Hepatocyte (in vitro differentiated cells): ENCODE results near the gene ARHGAP45. TPM values are rescaled to one million over a fixed set of nuclear protein-coding genes. Genes with fewer than 3 reads are reported as not detected.

Experiments
- DNase-seq: peaks from one replicate; pipeline ENCODE4 v3.0.0-alpha.2; 2016; ENCODE audit warnings: low spot score
- H2AFZ ChIP-seq: fragments of 200-600 bp; sonication (generic); 2 replicates; pipeline ENCODE4 v1.6.0; 2016; ENCODE audit warnings: antibody characterized with exemption, mild to moderate bottlenecking
- H3K27ac ChIP-seq: fragments of 200-600 bp; sonication (generic); 2 replicates; pipeline ENCODE4 v1.5.1; 2016; ENCODE audit warnings: mild to moderate bottlenecking
- H3K27me3 ChIP-seq: fragments of 200-600 bp; sonication (generic); 2 replicates; pipeline ENCODE4 v1.6.1; 2016
- H3K36me3 ChIP-seq: fragments of 200-600 bp; sonication (generic); replicated peaks from 2 replicates; pipeline ENCODE4 v1.5.1; 2016; ENCODE audit warnings: low read depth; ENCODE audit not compliant: insufficient read depth
- H3K4me1 ChIP-seq: fragments of 200-600 bp; sonication (generic); 2 replicates; pipeline ENCODE4 v1.5.1; 2016; ENCODE audit warnings: mild to moderate bottlenecking, moderate library complexity; ENCODE audit not compliant: insufficient read depth
- H3K4me2 ChIP-seq: fragments of 200-600 bp; sonication (generic); 2 replicates; pipeline ENCODE4 v1.6.0; 2016
- H3K4me3 ChIP-seq: fragments of 200-600 bp; sonication (generic); 2 replicates; pipeline ENCODE4 v1.5.1; 2016; ENCODE audit warnings: mild to moderate bottlenecking
- H3K79me2 ChIP-seq: fragments of 200-600 bp; sonication (generic); 2 replicates; pipeline ENCODE4 v1.6.0; 2017; ENCODE audit warnings: mild to moderate bottlenecking
- H3K9me2 ChIP-seq: fragments of 200-600 bp; sonication (generic); replicated peaks from 2 replicates; pipeline ENCODE4 v1.6.0; 2017; ENCODE audit warnings: mild to moderate bottlenecking; ENCODE audit not compliant: insufficient read depth
- H3K9me3 ChIP-seq: fragments of 200-600 bp; sonication (generic); 2 replicates; pipeline ENCODE4 v1.5.1; 2016; ENCODE audit warnings: low read depth, mild to moderate bottlenecking
- H4K20me1 ChIP-seq: fragments of 200-600 bp; sonication (generic); 2 replicates; pipeline ENCODE4 v1.6.0; 2016; ENCODE audit warnings: mild to moderate bottlenecking; ENCODE audit not compliant: insufficient read depth, poor library complexity, severe bottlenecking
- CTCF ChIP-seq: fragments of 200-600 bp; sonication (generic); IDR thresholded peaks from 2 replicates; pipeline ENCODE4 v1.5.1; 2016; ENCODE audit warnings: antibody characterized with exemption, mild to moderate bottlenecking; ENCODE audit not compliant: poor library complexity
- EZH2 ChIP-seq: fragments of 200-600 bp; sonication (generic); IDR thresholded peaks from 2 replicates; pipeline ENCODE4 v1.6.1; 2016; ENCODE audit warnings: antibody characterized with exemption, mild to moderate bottlenecking, borderline replicate concordance
- EZH2phosphoT487 ChIP-seq: fragments of 200-600 bp; sonication (generic); IDR thresholded peaks from one replicate; pipeline ENCODE4 v1.6.1; 2018; ENCODE audit warnings: antibody characterized with exemption, mild to moderate bottlenecking, low read depth, moderate library complexity; ENCODE audit not compliant: unreplicated experiment, severe bottlenecking
- WGBS: methylation state at CpG from one replicate; pipeline ENCODE4 v1.1.6; 2016; ENCODE audit warnings: low lambda C conversion rate; ENCODE audit errors: missing lambda C conversion rate; 5-methylcytosine and 5-hydroxymethylcytosine counted together
- polyA plus RNA-seq: library from polyadenylated mRNA; unstranded; fragments of >200 nt; fragmentation: Nextera tagmentation; extraction: Ambion mirVana; gene quantifications from 2 replicates; pipeline ENCODE4 v1.2.1, GENCODE V29; 2016
- total RNA-seq: library from RNA; depleted of rRNA; stranded (reverse); fragments of >200 nt; gene quantifications from 2 replicates; pipeline ENCODE4 v1.2.3, GENCODE V29; 2014

Gene ARHGAP45
- total and polyA plus RNA-seq, 2 experiments from 2014 or later, result 12.9 to 18.3 TPM

- Histone ChIP-seq H4K20me1 (no peaks in the 10 kb centered on the region), H3K4me1 (peaks cover 8% of the 10 kb centered on the region), H3K4me2 (no peak overlapping the region), H3K79me2 (no peaks in the 10 kb centered on the region), H3K4me3 (no peak overlapping the region), H3K27ac (no peak overlapping the region), H3K9me3 (no peaks in the 10 kb centered on the region), H3K27me3 (no peaks in the 10 kb centered on the region), H2AFZ (no peak overlapping the region), H3K36me3 (no peaks in the 10 kb centered on the region), H3K9me2 (no peaks in the 10 kb centered on the region)
- 93% methylated on average over 6 of the region's 10 CpGs for WGBS
- no peak for DNase-seq
- TF ChIP-seq EZH2phosphoT487 (no peak), CTCF (no peak), EZH2 (no peak)
Observed at GRCh38 chr19:1045247-1045603, 21.7 kb upstream of the ARHGAP45 start.

- no peaks in the 10 kb centered on the region for H3K36me3 ChIP-seq
- no peaks in the 10 kb centered on the region for H4K20me1 ChIP-seq
- no peaks in the 10 kb centered on the region for H3K9me3 ChIP-seq
- no peaks in the 10 kb centered on the region for H3K79me2 ChIP-seq
- H3K27ac ChIP-seq, result no peak overlapping the region
- 95% methylated on average over 19 of the region's 33 CpGs for WGBS
- H3K27me3 ChIP-seq, result no peaks in the 10 kb centered on the region
- H2AFZ ChIP-seq, result no peak overlapping the region
- TF ChIP-seq CTCF, result no peak
- no peak for TF ChIP-seq EZH2
- H3K4me3 ChIP-seq, result no peak overlapping the region
- no peaks in the 10 kb centered on the region for H3K9me2 ChIP-seq
- no peak overlapping the region for H3K4me2 ChIP-seq
- peaks cover 3% of the 10 kb centered on the region for H3K4me1 ChIP-seq
- DNase-seq, result no peak
Observed at GRCh38 chr19:1046117-1046626, 20.8 kb upstream of the ARHGAP45 start.

- Histone ChIP-seq H3K9me3 (no peaks in the 10 kb centered on the region), H3K27me3 (no peaks in the 10 kb centered on the region), H3K79me2 (no peaks in the 10 kb centered on the region), H3K9me2 (no peaks in the 10 kb centered on the region), H3K27ac (no peak overlapping the region), H3K4me1 (no peaks in the 10 kb centered on the region), H3K4me3 (no peak overlapping the region), H4K20me1 (no peaks in the 10 kb centered on the region), H2AFZ (no peak overlapping the region), H3K36me3 (no peaks in the 10 kb centered on the region), H3K4me2 (no peak overlapping the region)
- 99% methylated on average over 67 of the region's 77 CpGs for WGBS
- TF ChIP-seq EZH2phosphoT487, result no peak
- no peak for TF ChIP-seq CTCF
- no peak for TF ChIP-seq EZH2
- DNase-seq, result no peak
Observed at GRCh38 chr19:1046836-1047695, 19.9 kb upstream of the ARHGAP45 start.
